C4-2B (cell line): ENCODE measurements around the gene ZNF496.

ENCODE experiments used
- H3K27ac ChIP-seq: fragments of 450-650 bp; 2 replicates; pipeline ENCODE4 v1.5.1; 2017
- CTCF ChIP-seq: fragments of 450-650 bp; conservative IDR thresholded peaks from 2 replicates; pipeline ENCODE4 v1.5.1; 2017; ENCODE audit warnings: mild to moderate bottlenecking
- ZFX ChIP-seq: fragments of 450-650 bp; IDR thresholded peaks from 2 replicates; pipeline ENCODE4 v1.6.1; 2017

ZNF496 gene

GRCh38 chr1:247329097-247329617 lies 2.5 kb downstream of the ZNF496 start:
- no peak for TF ChIP-seq ZFX
- no peak for TF ChIP-seq CTCF
- H3K27ac ChIP-seq = no peak overlapping the region

GRCh38 chr1:247328311-247328710 lies 3.4 kb downstream of the ZNF496 start:
- no peak overlapping the region for H3K27ac ChIP-seq
- TF ChIP-seq ZFX = no peak
- TF ChIP-seq CTCF = no peak

- no peak for TF ChIP-seq CTCF
- TF ChIP-seq ZFX = no peak
- H3K27ac ChIP-seq = no peak overlapping the region
Observed at GRCh38 chr1:247326411-247327130, 5.1 kb downstream of the ZNF496 start.

GRCh38 chr1:247324923-247325322 lies 6.7 kb downstream of the ZNF496 start:
- no peak overlapping the region for H3K27ac ChIP-seq
- TF ChIP-seq ZFX = no peak
- no peak for TF ChIP-seq CTCF

- no peak overlapping the region for H3K27ac ChIP-seq
- no peak for TF ChIP-seq CTCF
- no peak for TF ChIP-seq ZFX
Observed at GRCh38 chr1:247324204-247324787, 7.4 kb downstream of the ZNF496 start.

- no peak for TF ChIP-seq CTCF
- no peak for TF ChIP-seq ZFX
- H3K27ac ChIP-seq = no peak overlapping the region
Observed at GRCh38 chr1:247322849-247323586, 8.6 kb downstream of the ZNF496 start.

- TF ChIP-seq CTCF = no peak
- TF ChIP-seq ZFX = no peak
- no peak overlapping the region for H3K27ac ChIP-seq
Observed at GRCh38 chr1:247322442-247322841, 9.2 kb downstream of the ZNF496 start.
